Lower leg skin (tissue), 4 donors: ENCODE results near the gene CX3CR1. TPM values are rescaled to one million over a fixed set of nuclear protein-coding genes. Genes with fewer than 3 reads are reported as not detected.

Experiments used
- DNase-seq, 2 donors: peaks; one replicate each; pipeline ENCODE4 v3.0.0-alpha.2; 2019; ENCODE audit warnings: low spot score in 2 of 2
- H3K4me3 ChIP-seq: fragments of 200-600 bp; sonication (generic); 2 replicates; pipeline ENCODE4 v1.5.1; 2017; ENCODE audit warnings: mild to moderate bottlenecking, low read depth; ENCODE audit not compliant: poor library complexity, severe bottlenecking
- POLR2A ChIP-seq, 2 donors: fragments of 450-650 bp; IDR thresholded peaks; one replicate each; pipeline ENCODE4 v1.6.1; 2016 to 2017; ENCODE audit warnings: antibody characterized with exemption in 2 of 2, mild to moderate bottlenecking in 1 of 2, moderate library complexity in 1 of 2
- WGBS, 2 donors: methylation state at CpG; one replicate each; pipeline ENCODE4 v1.1.5; 2018; 5-methylcytosine and 5-hydroxymethylcytosine counted together
- intact Hi-C: fragments of 100-400 bp; cut with DNase I; formaldehyde crosslinking; loops from one replicate; pipeline ENCODE4 v1.15.0; 2023; ENCODE audit warnings: low total_unique reads
- total RNA-seq, 4 donors: library from RNA; depleted of rRNA; stranded (reverse); fragments of >200 nt; gene quantifications; one replicate each; pipeline ENCODE4 v1.1.0, GENCODE V29; 2016
- TF ChIP-seq, protein P1 (sequence below), 3 donors: fragments of 450-650 bp; IDR thresholded peaks; one replicate each; pipeline ENCODE4 v1.5.1; 2016; ENCODE audit warnings: antibody characterized with exemption in 3 of 3, mild to moderate bottlenecking in 3 of 3, moderate library complexity in 2 of 3

The CX3CR1 gene, protein sequence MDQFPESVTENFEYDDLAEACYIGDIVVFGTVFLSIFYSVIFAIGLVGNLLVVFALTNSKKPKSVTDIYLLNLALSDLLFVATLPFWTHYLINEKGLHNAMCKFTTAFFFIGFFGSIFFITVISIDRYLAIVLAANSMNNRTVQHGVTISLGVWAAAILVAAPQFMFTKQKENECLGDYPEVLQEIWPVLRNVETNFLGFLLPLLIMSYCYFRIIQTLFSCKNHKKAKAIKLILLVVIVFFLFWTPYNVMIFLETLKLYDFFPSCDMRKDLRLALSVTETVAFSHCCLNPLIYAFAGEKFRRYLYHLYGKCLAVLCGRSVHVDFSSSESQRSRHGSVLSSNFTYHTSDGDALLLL
- 1 to 10 TPM in 2 of 4 donors, under 1 TPM in 2; 0.23 to 1.5 (median 0.97) TPM for total RNA-seq

DNA sequence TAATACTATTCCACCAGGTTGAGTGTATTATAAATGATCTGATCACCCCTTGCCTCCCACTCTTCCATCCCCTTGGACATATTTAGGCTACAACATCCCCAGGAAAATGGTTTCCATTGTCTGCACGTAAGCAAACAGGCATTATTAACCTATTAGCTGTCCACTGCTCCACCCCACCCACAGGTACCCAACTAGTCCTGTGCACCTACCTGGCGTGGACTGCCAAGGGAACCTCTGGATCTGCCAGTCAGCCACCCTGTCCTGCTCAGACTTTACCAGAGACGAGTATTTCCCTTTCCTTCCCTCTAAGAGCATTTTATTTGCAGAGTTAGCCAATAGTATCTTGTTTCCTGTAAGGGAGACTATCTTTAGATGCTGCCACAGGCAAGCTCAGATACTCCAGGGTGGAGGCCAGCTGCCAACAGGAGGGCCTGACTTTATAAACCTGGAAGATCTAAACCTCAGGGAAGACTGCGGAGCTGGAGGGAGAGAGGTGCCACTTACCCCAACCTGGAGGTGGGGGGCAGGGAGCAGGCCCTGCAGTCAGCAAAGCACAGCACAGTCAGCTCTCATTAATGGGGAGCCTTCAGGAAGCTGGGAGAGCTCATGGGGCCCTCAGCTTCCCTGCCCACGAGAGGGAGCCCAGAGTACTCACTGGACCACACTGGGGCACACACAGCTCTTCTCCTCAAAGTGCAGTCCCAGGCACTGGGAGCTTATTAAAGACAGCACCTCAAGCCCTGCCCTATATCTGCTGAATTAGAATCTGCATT is at the start of gene CX3CR1:
Gene CX3CR1, minus strand, starts transcription at position 292 of the 773 bp plus-strand sequence. CDS start 13,527 bp downstream, outside the sequence.
- WGBS, 2 donors, result 36 to 45% methylated on average over 5 of the region's 5 CpGs
- no peak for TF ChIP-seq POLR2A (IDR thresholded peaks at IDR 0.05)
- TF ChIP-seq, protein P1, sequence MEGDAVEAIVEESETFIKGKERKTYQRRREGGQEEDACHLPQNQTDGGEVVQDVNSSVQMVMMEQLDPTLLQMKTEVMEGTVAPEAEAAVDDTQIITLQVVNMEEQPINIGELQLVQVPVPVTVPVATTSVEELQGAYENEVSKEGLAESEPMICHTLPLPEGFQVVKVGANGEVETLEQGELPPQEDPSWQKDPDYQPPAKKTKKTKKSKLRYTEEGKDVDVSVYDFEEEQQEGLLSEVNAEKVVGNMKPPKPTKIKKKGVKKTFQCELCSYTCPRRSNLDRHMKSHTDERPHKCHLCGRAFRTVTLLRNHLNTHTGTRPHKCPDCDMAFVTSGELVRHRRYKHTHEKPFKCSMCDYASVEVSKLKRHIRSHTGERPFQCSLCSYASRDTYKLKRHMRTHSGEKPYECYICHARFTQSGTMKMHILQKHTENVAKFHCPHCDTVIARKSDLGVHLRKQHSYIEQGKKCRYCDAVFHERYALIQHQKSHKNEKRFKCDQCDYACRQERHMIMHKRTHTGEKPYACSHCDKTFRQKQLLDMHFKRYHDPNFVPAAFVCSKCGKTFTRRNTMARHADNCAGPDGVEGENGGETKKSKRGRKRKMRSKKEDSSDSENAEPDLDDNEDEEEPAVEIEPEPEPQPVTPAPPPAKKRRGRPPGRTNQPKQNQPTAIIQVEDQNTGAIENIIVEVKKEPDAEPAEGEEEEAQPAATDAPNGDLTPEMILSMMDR (IDR thresholded peaks at IDR 0.05), result no peak
- no peak within 1 kb of the TSS for H3K4me3 ChIP-seq
- no peak for DNase-seq
- intact Hi-C loops, result loop anchor here (10.0 kb wide), 1 partner anchor 65 kb away; no protein-coding TSS in a partner anchor

DNA sequence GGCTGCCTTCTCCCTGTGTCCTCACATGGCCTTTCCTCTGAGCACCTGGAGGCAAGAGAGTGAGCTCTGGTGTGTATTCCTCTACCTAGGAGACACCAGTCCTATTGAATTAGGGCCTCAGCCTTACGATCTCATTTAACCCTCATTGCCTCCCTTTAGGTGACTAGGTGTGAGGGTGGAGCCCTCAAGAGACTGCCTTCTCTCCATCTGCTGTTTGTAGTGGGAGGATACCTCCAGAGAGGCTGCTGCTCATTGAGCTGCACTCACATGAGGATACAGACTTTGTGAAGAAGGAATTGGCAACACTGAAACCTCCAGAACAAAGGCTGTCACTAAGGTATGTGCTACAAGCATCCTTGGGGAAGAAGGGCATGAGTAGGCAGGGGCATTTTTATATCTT is 49.7 kb upstream of the CX3CR1 start, which contains the start of gene CCR8:
Gene CCR8, plus strand, starts transcription at position 217 of the 400 bp plus-strand sequence. CDS start 2,623 bp downstream, outside the sequence.
- no peak within 1 kb of the TSS for H3K4me3 ChIP-seq
- TF ChIP-seq, protein P1 (IDR thresholded peaks at IDR 0.05), result no peak
- WGBS, 2 donors, result 47 to 67% methylated on average over 1 of the region's 1 CpG

DNA sequence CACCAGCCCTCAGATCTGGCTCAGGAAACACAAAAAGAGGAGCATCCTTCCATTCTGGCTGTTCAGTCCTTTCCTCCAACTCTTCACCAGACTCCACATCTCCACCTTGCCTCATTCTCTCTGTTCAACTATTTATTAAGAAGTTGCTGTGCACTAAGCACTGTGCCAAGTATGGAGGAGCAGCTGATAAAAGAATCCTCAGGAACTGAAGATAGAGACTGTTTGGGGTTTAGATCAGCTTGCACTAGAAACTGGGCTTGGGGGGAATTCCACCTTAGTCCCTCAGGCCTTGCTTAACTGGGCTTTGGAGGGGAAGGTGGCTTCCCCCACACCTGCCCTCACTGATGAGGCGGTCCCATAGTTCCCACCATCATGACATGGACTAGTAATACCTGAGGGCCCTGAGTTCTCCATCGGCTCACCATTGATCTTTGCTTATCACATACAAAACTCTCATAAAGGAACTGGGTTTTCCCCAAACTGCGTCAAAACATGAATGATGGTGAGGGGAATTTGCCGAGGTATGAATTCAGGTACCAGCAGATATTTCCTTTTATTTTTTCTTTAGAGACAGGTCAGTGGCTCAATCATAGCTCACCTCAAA is 48.0 kb upstream of the CX3CR1 start:
- H3K4me3 ChIP-seq, result no peak overlapping the region
- TF ChIP-seq, protein P1 (IDR thresholded peaks at IDR 0.05), result no peak
- intact Hi-C loops, result no loop called here
- DNase-seq, result no peak
- whole genome bisulfite sequencing, 2 donors, result 79 to 82% methylated on average over 4 of the region's 4 CpGs

More for the DNA sequence above, 49.7 kb upstream of the CX3CR1 start, which contains the start of gene CCR8:
- DNase-seq, result no peak
- intact Hi-C loops, result no loop called here

DNA sequence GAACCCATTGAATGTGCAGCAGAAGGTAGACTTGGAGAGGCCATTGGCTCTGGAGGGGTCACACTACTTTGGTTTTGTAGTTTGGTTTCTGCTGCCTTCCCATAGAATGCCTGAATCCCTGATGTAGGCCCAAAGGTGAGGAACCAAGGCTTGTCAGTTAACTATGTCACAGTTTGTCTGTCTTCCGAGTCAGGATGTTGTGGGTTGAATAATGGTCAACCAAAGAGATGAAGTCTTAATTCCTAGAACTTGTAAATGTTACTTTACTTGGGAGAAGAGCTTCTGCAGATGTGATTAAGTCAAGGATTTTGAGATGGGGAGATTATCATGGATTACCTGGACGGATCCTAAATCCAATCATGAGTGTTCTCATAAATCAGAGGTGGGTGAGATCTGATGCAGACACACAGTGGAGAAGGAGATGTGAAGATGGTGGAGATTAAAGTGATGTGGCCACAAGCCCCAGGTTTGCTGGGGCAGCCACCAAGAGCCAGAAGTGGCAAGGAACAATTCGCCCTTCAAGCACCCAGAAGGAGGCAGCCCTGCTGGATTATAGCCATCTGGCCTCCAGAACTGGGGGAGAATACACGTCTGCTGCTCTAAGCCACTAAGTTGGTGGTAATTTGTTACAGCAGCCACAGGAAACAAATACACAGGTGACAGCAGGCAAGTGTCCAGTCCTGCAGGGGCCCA is 47.4 kb upstream of the CX3CR1 start:
- TF ChIP-seq, protein P1 (IDR thresholded peaks at IDR 0.05), result no peak
- no peak for TF ChIP-seq POLR2A (IDR thresholded peaks at IDR 0.05)
- intact Hi-C loops, result no loop called here
- WGBS, 2 donors, result 77 to 86% methylated on average over 4 of the region's 4 CpGs
- DNase-seq, result no peak
- H3K4me3 ChIP-seq, result no peak overlapping the region

DNA sequence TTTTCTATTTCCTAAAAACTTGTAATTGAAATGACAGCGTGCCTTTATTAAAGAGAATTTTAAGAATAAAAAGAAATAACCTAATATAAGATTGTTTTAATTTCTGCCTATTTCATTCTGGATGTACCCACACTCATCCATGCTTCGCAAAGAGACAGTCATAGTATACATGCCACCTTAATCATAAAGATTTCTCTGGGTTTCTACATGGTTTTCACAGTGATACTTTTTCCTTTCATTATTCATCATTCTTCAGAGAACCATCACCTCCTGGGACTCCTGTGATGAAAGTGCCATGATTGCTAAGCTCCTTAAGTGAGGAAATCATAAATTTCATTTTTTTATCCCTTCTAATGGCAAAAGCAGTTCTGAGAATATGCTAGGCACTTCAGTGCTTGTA is 45.4 kb upstream of the CX3CR1 start:
- intact Hi-C loops, result no loop called here
- no peak for DNase-seq
- no peak overlapping the region for H3K4me3 ChIP-seq
- WGBS, 2 donors, result 95 to 96% methylated on average over 2 of the region's 2 CpGs
- TF ChIP-seq, protein P1 (IDR thresholded peaks at IDR 0.05), result no peak
- no peak for TF ChIP-seq POLR2A (IDR thresholded peaks at IDR 0.05)
